Pulmonary artery endothelial cell (primary cell): ENCODE data around the gene MRPL37. TPM values are rescaled to one million over a fixed set of nuclear protein-coding genes. Genes with fewer than 3 reads are reported as not detected.

Experiments
- DNase-seq: peaks from one replicate; pipeline ENCODE4 v3.0.0-alpha.2; 2011; ENCODE audit warnings: low read depth, low spot score
- total RNA-seq: library from RNA; depleted of rRNA; stranded (reverse); fragments of >200 nt; gene quantifications from 2 replicates; pipeline ENCODE4 v1.2.3, GENCODE V29; 2014

MRPL37 gene
- total RNA-seq, 1 donor from 2014 or later: 67.6 TPM

- no peak for DNase-seq
Measured at GRCh38 chr1:54239631-54240031, 39.7 kb downstream of the MRPL37 start.

GRCh38 chr1:54240741-54241335 is 40.9 kb downstream of the MRPL37 start:
- no peak for DNase-seq

- no peak for DNase-seq
Measured at GRCh38 chr1:54241364-54241763, 41.4 kb downstream of the MRPL37 start.

- no peak for DNase-seq
Measured at GRCh38 chr1:54243022-54243421, 43.1 kb downstream of the MRPL37 start.

GRCh38 chr1:54244655-54245054 is 44.7 kb downstream of the MRPL37 start:
- DNase-seq: no peak

- DNase-seq: no peak
Measured at GRCh38 chr1:54245501-54245900, 45.5 kb downstream of the MRPL37 start.

- no peak for DNase-seq
Measured at GRCh38 chr1:54246116-54246721, 46.3 kb downstream of the MRPL37 start.

- DNase-seq: no peak
Measured at GRCh38 chr1:54247863-54248515, 48.0 kb downstream of the MRPL37 start.

GRCh38 chr1:54248966-54249365 is 49.0 kb downstream of the MRPL37 start:
- no peak for DNase-seq

- peak; percentile 22 for DNase-seq
Measured at GRCh38 chr1:54249819-54250435, 50.0 kb downstream of the MRPL37 start.

GRCh38 chr1:54250670-54251069 is 50.7 kb downstream of the MRPL37 start:
- no peak for DNase-seq

GRCh38 chr1:54252371-54252936 is 52.5 kb downstream of the MRPL37 start:
- no peak for DNase-seq

GRCh38 chr1:54253480-54253879 is 53.5 kb downstream of the MRPL37 start:
- no peak for DNase-seq

GRCh38 chr1:54254055-54254454 is 54.1 kb downstream of the MRPL37 start:
- DNase-seq: no peak

- DNase-seq: no peak
Measured at GRCh38 chr1:54255026-54255702, 55.2 kb downstream of the MRPL37 start.

GRCh38 chr1:54256522-54257345 is 56.8 kb downstream of the MRPL37 start:
- DNase-seq: no peak

GRCh38 chr1:54257346-54257620 is 57.3 kb downstream of the MRPL37 start:
- DNase-seq: no peak

GRCh38 chr1:54257876-54258275 is 57.9 kb downstream of the MRPL37 start:
- DNase-seq: no peak

GRCh38 chr1:54259546-54260140 is 59.7 kb downstream of the MRPL37 start:
- DNase-seq: no peak

GRCh38 chr1:54260810-54261209 is 60.8 kb downstream of the MRPL37 start:
- no peak for DNase-seq

GRCh38 chr1:54262244-54262643 is 62.3 kb downstream of the MRPL37 start:
- DNase-seq: no peak
